BE2C (cell line): ENCODE measurements around the gene SYT13.
A peak's percentile ranks its signal among the peaks of the same experiment; 100 is the strongest.

Experiments
- DNase-seq: peaks from one replicate; pipeline ENCODE4 v3.0.0-alpha.2; 2020
- H3K27me3 ChIP-seq: fragments of 250-450 bp; sonication (Bioruptor Pico); 2 replicates; pipeline ENCODE4 v1.5.1; 2020; ENCODE audit warnings: mild to moderate bottlenecking
- H3K36me3 ChIP-seq: fragments of 250-450 bp; sonication (Bioruptor Pico); 2 replicates; pipeline ENCODE4 v1.5.1; 2020; ENCODE audit warnings: mild to moderate bottlenecking
- H3K4me1 ChIP-seq: fragments of 250-450 bp; sonication (Bioruptor Pico); 2 replicates; pipeline ENCODE4 v1.5.1; 2020
- H3K4me3 ChIP-seq: 2 replicates; pipeline ENCODE4 v1.5.1; 2011; ENCODE audit warnings: low read depth, low read length
- H3K9me3 ChIP-seq: fragments of 250-450 bp; sonication (Bioruptor Pico); 2 replicates; pipeline ENCODE4 v1.5.1; 2020
- CTCF ChIP-seq: IDR thresholded peaks from 2 replicates; pipeline ENCODE4 v1.5.1; 2012; ENCODE audit warnings: mild to moderate bottlenecking, low read depth, low read length

Gene SYT13

GRCh38 chr11:45234306-45235006 lies 51.7 kb downstream of the SYT13 start:
- H3K36me3 ChIP-seq: no peaks in the 10 kb centered on the region
- TF ChIP-seq CTCF: no peak
- H3K27me3 ChIP-seq: no peaks in the 10 kb centered on the region
- H3K4me1 ChIP-seq: no peaks in the 10 kb centered on the region
- no peak overlapping the region for H3K4me3 ChIP-seq
- no peaks in the 10 kb centered on the region for H3K9me3 ChIP-seq
- DNase-seq: no peak

GRCh38 chr11:45233804-45234170 lies 52.4 kb downstream of the SYT13 start:
- no peaks in the 10 kb centered on the region for H3K4me1 ChIP-seq
- H3K36me3 ChIP-seq: no peaks in the 10 kb centered on the region
- H3K9me3 ChIP-seq: no peaks in the 10 kb centered on the region
- H3K4me3 ChIP-seq: no peak overlapping the region
- DNase-seq: no peak
- TF ChIP-seq CTCF: no peak
- no peaks in the 10 kb centered on the region for H3K27me3 ChIP-seq

- Histone ChIP-seq H3K4me3 (no peak overlapping the region), H3K27me3 (no peaks in the 10 kb centered on the region), H3K36me3 (no peaks in the 10 kb centered on the region), H3K4me1 (no peaks in the 10 kb centered on the region), H3K9me3 (no peaks in the 10 kb centered on the region)
- peak; percentile 57 for DNase-seq
- peak; percentile 73 for TF ChIP-seq CTCF
Measured at GRCh38 chr11:45233121-45233803, 52.9 kb downstream of the SYT13 start.

GRCh38 chr11:45232341-45233080 lies 53.6 kb downstream of the SYT13 start:
- no peak for DNase-seq
- H3K4me3 ChIP-seq: no peak overlapping the region
- H3K4me1 ChIP-seq: no peaks in the 10 kb centered on the region
- no peaks in the 10 kb centered on the region for H3K27me3 ChIP-seq
- H3K9me3 ChIP-seq: no peaks in the 10 kb centered on the region
- TF ChIP-seq CTCF: no peak
- no peaks in the 10 kb centered on the region for H3K36me3 ChIP-seq

- no peaks in the 10 kb centered on the region for H3K4me1 ChIP-seq
- no peaks in the 10 kb centered on the region for H3K36me3 ChIP-seq
- H3K9me3 ChIP-seq: no peaks in the 10 kb centered on the region
- DNase-seq: no peak
- no peak for TF ChIP-seq CTCF
- no peaks in the 10 kb centered on the region for H3K27me3 ChIP-seq
- no peak overlapping the region for H3K4me3 ChIP-seq
Measured at GRCh38 chr11:45229401-45230020, 56.6 kb downstream of the SYT13 start.
